GM12873 (cell line): ENCODE data around the gene NOS3.

Experiments
- TF ChIP-seq, protein P1 (sequence below): IDR thresholded peaks from 2 replicates; pipeline ENCODE4 v1.5.1; 2012; ENCODE audit warnings: low read depth, mild to moderate bottlenecking, moderate library complexity, low read length, control low read depth; ENCODE audit not compliant: insufficient read depth; ENCODE audit errors: missing control alignments

Gene NOS3

GRCh38 chr7:150963707-150964559 is 26.9 kb upstream of the NOS3 start:
- TF ChIP-seq, protein P1, sequence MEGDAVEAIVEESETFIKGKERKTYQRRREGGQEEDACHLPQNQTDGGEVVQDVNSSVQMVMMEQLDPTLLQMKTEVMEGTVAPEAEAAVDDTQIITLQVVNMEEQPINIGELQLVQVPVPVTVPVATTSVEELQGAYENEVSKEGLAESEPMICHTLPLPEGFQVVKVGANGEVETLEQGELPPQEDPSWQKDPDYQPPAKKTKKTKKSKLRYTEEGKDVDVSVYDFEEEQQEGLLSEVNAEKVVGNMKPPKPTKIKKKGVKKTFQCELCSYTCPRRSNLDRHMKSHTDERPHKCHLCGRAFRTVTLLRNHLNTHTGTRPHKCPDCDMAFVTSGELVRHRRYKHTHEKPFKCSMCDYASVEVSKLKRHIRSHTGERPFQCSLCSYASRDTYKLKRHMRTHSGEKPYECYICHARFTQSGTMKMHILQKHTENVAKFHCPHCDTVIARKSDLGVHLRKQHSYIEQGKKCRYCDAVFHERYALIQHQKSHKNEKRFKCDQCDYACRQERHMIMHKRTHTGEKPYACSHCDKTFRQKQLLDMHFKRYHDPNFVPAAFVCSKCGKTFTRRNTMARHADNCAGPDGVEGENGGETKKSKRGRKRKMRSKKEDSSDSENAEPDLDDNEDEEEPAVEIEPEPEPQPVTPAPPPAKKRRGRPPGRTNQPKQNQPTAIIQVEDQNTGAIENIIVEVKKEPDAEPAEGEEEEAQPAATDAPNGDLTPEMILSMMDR = no peak

DNA sequence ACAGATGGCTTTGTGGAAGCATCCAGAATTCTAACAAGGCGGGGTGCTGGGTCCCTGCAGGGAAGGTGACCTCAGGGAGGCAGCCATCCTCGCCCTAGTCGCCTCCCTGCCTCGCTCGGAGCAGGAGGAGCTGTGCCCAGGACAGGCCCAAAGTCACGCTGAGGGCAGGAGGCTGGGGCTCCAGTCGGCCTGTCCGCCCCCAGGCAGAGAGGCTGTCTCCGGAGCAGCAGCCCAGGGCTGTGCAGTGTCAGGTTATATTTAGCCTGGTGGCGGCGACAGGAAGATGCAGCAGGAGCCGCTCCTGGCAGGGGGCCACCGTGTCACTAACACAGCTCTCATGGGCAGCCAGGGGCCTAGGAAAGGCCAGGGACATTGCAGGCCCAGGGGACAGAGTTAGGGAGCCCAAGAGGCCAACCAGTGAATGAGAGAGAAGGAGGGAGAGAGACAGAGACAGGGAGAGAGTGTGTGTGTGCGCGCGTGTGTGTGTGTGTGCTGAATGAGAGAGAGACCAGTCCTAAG is 26.2 kb upstream of the NOS3 start:
- TF ChIP-seq, protein P1 = no peak

DNA sequence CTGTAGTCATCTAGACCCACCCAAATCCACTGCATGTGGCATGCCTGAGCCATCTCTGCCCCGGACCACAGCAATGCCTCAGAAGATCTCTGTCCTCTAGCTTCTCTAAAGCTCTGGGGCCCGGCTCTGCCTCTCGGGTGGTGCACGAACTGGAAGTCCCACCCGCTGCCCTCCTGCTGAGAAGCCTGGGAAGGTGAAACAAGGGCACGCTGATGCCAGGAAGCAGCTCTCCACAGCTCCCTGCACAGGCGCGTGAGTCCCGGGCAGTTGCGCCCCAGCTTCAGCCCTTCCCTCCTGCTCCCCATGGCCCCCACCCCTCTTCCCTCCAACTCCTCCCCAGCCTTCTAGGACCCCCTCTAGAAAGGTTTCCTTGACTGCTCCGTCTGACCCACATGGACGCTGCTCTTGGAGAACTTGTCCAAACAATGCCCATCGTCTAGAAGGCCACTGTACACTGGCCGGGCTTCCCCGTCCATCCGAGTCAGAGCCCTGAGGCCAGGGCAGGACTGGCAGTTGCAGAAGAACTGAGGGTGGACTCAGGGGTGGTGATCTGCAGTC is 25.5 kb upstream of the NOS3 start:
- TF ChIP-seq, protein P1 = no peak

GRCh38 chr7:150966002-150966401 is 24.8 kb upstream of the NOS3 start:
- TF ChIP-seq, protein P1 = no peak

GRCh38 chr7:150967349-150967748 is 23.5 kb upstream of the NOS3 start:
- TF ChIP-seq, protein P1 = no peak

DNA sequence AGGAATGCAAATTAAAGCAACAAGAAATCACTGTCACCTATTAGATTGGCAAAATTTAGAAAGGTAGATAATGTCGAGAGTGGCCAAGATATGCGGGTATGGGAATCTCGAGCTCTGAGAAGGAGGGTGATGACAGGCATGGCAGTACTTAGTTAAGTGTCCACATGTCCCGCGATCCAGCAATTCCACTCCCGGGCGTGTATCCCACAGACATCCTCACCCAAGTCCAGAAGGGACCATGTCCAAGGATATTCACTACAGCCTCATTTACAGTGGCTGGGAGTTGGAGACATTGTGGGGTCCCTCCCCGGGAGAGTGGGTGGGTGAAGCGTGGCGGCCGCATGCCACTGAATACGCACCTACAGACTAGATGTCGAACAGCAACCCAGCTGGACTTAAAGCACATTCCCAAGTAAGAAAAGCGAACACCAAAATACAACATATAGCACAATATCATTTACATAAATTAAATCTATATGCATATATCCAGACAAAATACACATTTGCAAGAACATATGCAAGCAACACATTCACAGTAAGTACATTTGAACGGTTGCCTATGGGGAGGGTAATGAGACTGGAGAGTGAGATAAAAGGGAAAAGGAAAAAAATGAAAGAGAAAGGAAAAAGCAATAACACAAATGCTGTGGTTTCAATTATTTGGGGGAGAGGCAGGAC is 22.6 kb upstream of the NOS3 start:
- TF ChIP-seq, protein P1 = no peak
